ENCODE measurements around the gene CHIC2.

CHIC2 gene

DNA sequence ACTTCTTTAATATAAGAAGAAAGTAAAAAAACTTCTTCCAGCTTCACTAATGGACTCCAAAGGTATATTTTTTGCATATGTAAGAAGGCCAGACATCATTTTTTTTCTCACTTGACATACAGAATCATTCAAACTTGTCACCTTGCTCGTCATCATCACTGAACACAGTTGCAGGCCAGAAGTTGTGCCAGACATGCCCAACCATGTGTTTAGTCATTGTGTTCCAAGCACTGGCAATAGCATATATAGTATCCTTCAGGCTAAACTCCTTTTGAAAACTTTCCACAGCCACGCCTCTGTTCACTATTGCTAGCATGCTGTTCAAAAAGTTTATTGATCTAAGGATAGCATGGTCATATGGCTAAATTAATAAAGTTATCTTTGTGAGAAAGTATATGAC, 83.3 kb downstream of the CHIC2 start:
- POLR2A ChIA-PET: no interaction called here
- Histone ChIP-seq H3K27me3 (replicated peaks in 2 of 5; ENCODE audit: control insufficient read depth in 4 of 5, insufficient read depth in 5 of 5, low read length in 4 of 5) (no peaks in the 10 kb centered on the region), H3K4me1 (ENCODE audit: control extremely low read depth in 1 of 4, control insufficient read depth in 4 of 4, insufficient read depth in 4 of 4, low read length in 3 of 4) (peaks cover 0 to 3% (median 0%) of the 10 kb centered on the region in 4 experiments), H3K36me3 (ENCODE audit: control insufficient read depth in 4 of 4, insufficient read depth in 4 of 4, low read length in 3 of 4) (no peaks in the 10 kb centered on the region), H3K27ac (ENCODE audit: insufficient read depth in 1 of 2, low read depth in 1 of 2, low read length in 2 of 2, poor library complexity in 1 of 2, severe bottlenecking in 2 of 2) (no peak overlapping the region), H3K9me3 (ENCODE audit: control extremely low read depth in 1 of 5, control insufficient read depth in 4 of 5, insufficient read depth in 2 of 5, low read depth in 1 of 5, low read length in 4 of 5) (peaks cover 0 to 2% (median 0%) of the 10 kb centered on the region in 5 experiments), H3K4me3 (ENCODE audit: control insufficient read depth in 1 of 7, extremely low read depth in 1 of 7, insufficient read depth in 4 of 7, low read depth in 2 of 7, low read length in 6 of 7) (no peak overlapping the region)
- 20% methylated on average over 1 of the region's 2 CpGs for whole genome bisulfite sequencing (ENCODE audit: insufficient coverage)
- CTCF ChIA-PET: interaction anchor here (1.0 to 1.5 kb wide), 2 partner anchors 26 to 253 kb away, joined by 3 read pairs; no protein-coding TSS in a partner anchor
- DNase-seq: no peak

GRCh38 chr4:53974561-53974960, 89.8 kb downstream of the CHIC2 start:
- H3K4me1 ChIP-seq (ENCODE audit: control extremely low read depth in 1 of 4, control insufficient read depth in 4 of 4, insufficient read depth in 4 of 4, low read length in 3 of 4): peaks cover 0 to 3% (median 0%) of the 10 kb centered on the region in 4 experiments
- no peak overlapping the region for H3K4me3 ChIP-seq (ENCODE audit: control insufficient read depth in 1 of 7, extremely low read depth in 1 of 7, insufficient read depth in 4 of 7, low read depth in 2 of 7, low read length in 6 of 7)
- H3K27me3 ChIP-seq (replicated peaks in 2 of 5; ENCODE audit: control insufficient read depth in 4 of 5, insufficient read depth in 5 of 5, low read length in 4 of 5): no peaks in the 10 kb centered on the region
- WGBS (ENCODE audit: insufficient coverage): no CpG with 5 or more reads among the region's 2 CpGs
- POLR2A ChIA-PET: no interaction called here
- H3K36me3 ChIP-seq (ENCODE audit: control insufficient read depth in 4 of 4, insufficient read depth in 4 of 4, low read length in 3 of 4): no peaks in the 10 kb centered on the region
- CTCF ChIA-PET: interaction anchor here (1.3 kb wide), 1 partner anchor 42 kb away, joined by 3 read pairs; no protein-coding TSS in a partner anchor
- no peak overlapping the region for H3K27ac ChIP-seq (ENCODE audit: insufficient read depth in 1 of 2, low read depth in 1 of 2, low read length in 2 of 2, poor library complexity in 1 of 2, severe bottlenecking in 2 of 2)
- no peaks in the 10 kb centered on the region for H3K9me3 ChIP-seq (ENCODE audit: control extremely low read depth in 1 of 5, control insufficient read depth in 4 of 5, insufficient read depth in 2 of 5, low read depth in 1 of 5, low read length in 4 of 5)
- DNase-seq: no peak

GRCh38 chr4:53967986-53968385, 96.4 kb downstream of the CHIC2 start:
- no peak overlapping the region for H3K4me3 ChIP-seq (ENCODE audit: control insufficient read depth in 1 of 7, extremely low read depth in 1 of 7, insufficient read depth in 4 of 7, low read depth in 2 of 7, low read length in 6 of 7)
- 100% methylated on average over 1 of the region's 1 CpG for WGBS (ENCODE audit: insufficient coverage)
- CTCF ChIA-PET: no interaction called here
- no peaks in the 10 kb centered on the region for H3K27me3 ChIP-seq (replicated peaks in 2 of 5; ENCODE audit: control insufficient read depth in 4 of 5, insufficient read depth in 5 of 5, low read length in 4 of 5)
- H3K27ac ChIP-seq (ENCODE audit: insufficient read depth in 1 of 2, low read depth in 1 of 2, low read length in 2 of 2, poor library complexity in 1 of 2, severe bottlenecking in 2 of 2): no peak overlapping the region
- POLR2A ChIA-PET: no interaction called here
- H3K9me3 ChIP-seq (ENCODE audit: control extremely low read depth in 1 of 5, control insufficient read depth in 4 of 5, insufficient read depth in 2 of 5, low read depth in 1 of 5, low read length in 4 of 5): no peaks in the 10 kb centered on the region
- H3K36me3 ChIP-seq (ENCODE audit: control insufficient read depth in 4 of 4, insufficient read depth in 4 of 4, low read length in 3 of 4): no peaks in the 10 kb centered on the region
- no peaks in the 10 kb centered on the region for H3K4me1 ChIP-seq (ENCODE audit: control extremely low read depth in 1 of 4, control insufficient read depth in 4 of 4, insufficient read depth in 4 of 4, low read length in 3 of 4)
- no peak for DNase-seq

DNA sequence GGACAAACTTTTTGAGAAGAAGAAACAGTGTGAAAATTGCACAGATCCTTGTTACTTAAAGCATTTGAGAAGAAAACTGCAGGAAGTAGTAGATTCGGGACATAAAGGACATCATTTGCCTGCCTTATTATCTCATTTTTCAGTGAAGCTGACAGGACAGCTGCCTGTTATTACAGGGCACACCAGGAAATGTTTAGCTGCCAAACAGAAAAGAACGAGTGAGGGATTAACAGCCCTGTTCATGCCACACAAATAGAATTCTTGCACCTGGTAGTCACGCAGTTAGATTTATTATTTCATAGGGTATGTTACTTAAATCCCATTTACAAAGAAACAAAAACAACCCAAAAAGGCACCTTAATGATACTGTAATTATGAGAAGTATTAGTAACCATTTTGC, 100.6 kb downstream of the CHIC2 start:
- Histone ChIP-seq H3K27ac (ENCODE audit: insufficient read depth in 1 of 2, low read depth in 1 of 2, low read length in 2 of 2, poor library complexity in 1 of 2, severe bottlenecking in 2 of 2) (no peak overlapping the region), H3K36me3 (ENCODE audit: control insufficient read depth in 4 of 4, insufficient read depth in 4 of 4, low read length in 3 of 4) (no peaks in the 10 kb centered on the region), H3K27me3 (replicated peaks in 2 of 5; ENCODE audit: control insufficient read depth in 4 of 5, insufficient read depth in 5 of 5, low read length in 4 of 5) (no peaks in the 10 kb centered on the region), H3K4me3 (ENCODE audit: control insufficient read depth in 1 of 7, extremely low read depth in 1 of 7, insufficient read depth in 4 of 7, low read depth in 2 of 7, low read length in 6 of 7) (no peak overlapping the region), H3K9me3 (ENCODE audit: control extremely low read depth in 1 of 5, control insufficient read depth in 4 of 5, insufficient read depth in 2 of 5, low read depth in 1 of 5, low read length in 4 of 5) (no peaks in the 10 kb centered on the region), H3K4me1 (ENCODE audit: control extremely low read depth in 1 of 4, control insufficient read depth in 4 of 4, insufficient read depth in 4 of 4, low read length in 3 of 4) (no peaks in the 10 kb centered on the region)
- CTCF ChIA-PET: no interaction called here
- POLR2A ChIA-PET: no interaction called here
- WGBS (ENCODE audit: insufficient coverage): 100% methylated on average over 1 of the region's 3 CpGs
- DNase-seq: no peak

DNA sequence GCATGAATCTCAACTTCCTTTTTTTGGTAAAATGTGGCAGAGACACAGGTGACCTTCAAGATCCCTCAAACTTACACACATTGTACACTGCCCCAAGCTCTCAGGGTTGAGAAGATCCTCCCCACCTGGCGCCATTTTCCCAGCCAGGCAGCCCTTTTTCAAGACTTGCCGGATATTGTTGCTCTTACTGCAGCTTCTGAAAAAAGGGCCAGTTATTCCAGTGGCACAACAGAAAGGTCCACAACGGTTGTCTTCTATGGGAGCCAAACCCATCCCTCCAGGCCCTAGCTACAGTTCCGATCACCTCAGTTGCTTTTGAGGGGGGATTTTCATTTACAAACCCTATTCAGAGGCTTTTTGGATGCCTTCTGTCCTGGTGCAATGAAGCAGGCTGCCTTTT, 101.1 kb downstream of the CHIC2 start:
- WGBS (ENCODE audit: insufficient coverage): 100% methylated on average over 3 of the region's 4 CpGs
- CTCF ChIA-PET: no interaction called here
- no peak for DNase-seq
- Histone ChIP-seq H3K27me3 (replicated peaks in 2 of 5; ENCODE audit: control insufficient read depth in 4 of 5, insufficient read depth in 5 of 5, low read length in 4 of 5) (no peaks in the 10 kb centered on the region), H3K36me3 (ENCODE audit: control insufficient read depth in 4 of 4, insufficient read depth in 4 of 4, low read length in 3 of 4) (no peaks in the 10 kb centered on the region), H3K27ac (ENCODE audit: insufficient read depth in 1 of 2, low read depth in 1 of 2, low read length in 2 of 2, poor library complexity in 1 of 2, severe bottlenecking in 2 of 2) (no peak overlapping the region), H3K9me3 (ENCODE audit: control extremely low read depth in 1 of 5, control insufficient read depth in 4 of 5, insufficient read depth in 2 of 5, low read depth in 1 of 5, low read length in 4 of 5) (no peaks in the 10 kb centered on the region), H3K4me1 (ENCODE audit: control extremely low read depth in 1 of 4, control insufficient read depth in 4 of 4, insufficient read depth in 4 of 4, low read length in 3 of 4) (no peaks in the 10 kb centered on the region), H3K4me3 (ENCODE audit: control insufficient read depth in 1 of 7, extremely low read depth in 1 of 7, insufficient read depth in 4 of 7, low read depth in 2 of 7, low read length in 6 of 7) (no peak overlapping the region)
- POLR2A ChIA-PET: no interaction called here

- Histone ChIP-seq H3K27me3 (replicated peaks in 2 of 5; ENCODE audit: control insufficient read depth in 4 of 5, insufficient read depth in 5 of 5, low read length in 4 of 5) (no peaks in the 10 kb centered on the region), H3K27ac (ENCODE audit: insufficient read depth in 1 of 2, low read depth in 1 of 2, low read length in 2 of 2, poor library complexity in 1 of 2, severe bottlenecking in 2 of 2) (no peak overlapping the region), H3K4me3 (ENCODE audit: control insufficient read depth in 1 of 7, extremely low read depth in 1 of 7, insufficient read depth in 4 of 7, low read depth in 2 of 7, low read length in 6 of 7) (no peak overlapping the region), H3K36me3 (ENCODE audit: control insufficient read depth in 4 of 4, insufficient read depth in 4 of 4, low read length in 3 of 4) (no peaks in the 10 kb centered on the region), H3K9me3 (ENCODE audit: control extremely low read depth in 1 of 5, control insufficient read depth in 4 of 5, insufficient read depth in 2 of 5, low read depth in 1 of 5, low read length in 4 of 5) (no peaks in the 10 kb centered on the region), H3K4me1 (ENCODE audit: control extremely low read depth in 1 of 4, control insufficient read depth in 4 of 4, insufficient read depth in 4 of 4, low read length in 3 of 4) (no peaks in the 10 kb centered on the region)
- CTCF ChIA-PET: no interaction called here
- WGBS (ENCODE audit: insufficient coverage): no CpG with 5 or more reads among the region's 4 CpGs
- POLR2A ChIA-PET: no interaction called here
- DNase-seq: no peak
Observed at GRCh38 chr4:53962516-53963225, 101.7 kb downstream of the CHIC2 start.

DNA sequence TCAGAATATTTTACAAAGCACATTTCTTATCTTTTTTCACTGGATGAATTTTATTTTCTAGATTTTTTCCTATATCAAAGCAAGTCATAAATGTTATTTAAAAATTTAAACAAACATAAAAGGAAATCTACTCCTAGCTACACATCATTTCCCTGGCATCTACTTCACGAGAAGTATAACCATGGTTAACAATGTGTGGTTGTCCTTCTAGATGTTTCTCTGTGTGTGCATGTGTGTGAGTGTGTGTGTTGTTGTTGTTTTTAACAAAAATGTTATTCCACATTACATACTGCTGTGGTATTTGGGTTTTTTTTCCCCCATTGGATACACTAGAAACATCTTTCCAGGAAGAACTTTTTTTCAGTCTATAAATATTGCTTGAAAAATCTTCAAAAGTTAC, 103.1 kb downstream of the CHIC2 start:
- ChIA-PET CTCF (interaction anchor here (0.9 kb wide), 1 partner anchor 11 kb away, joined by 5 read pairs; no protein-coding TSS in a partner anchor), POLR2A (interaction anchor here (1.1 kb wide), 1 partner anchor 14 kb away, joined by 3 read pairs; no protein-coding TSS in a partner anchor)
- H3K9me3 ChIP-seq (ENCODE audit: control extremely low read depth in 1 of 5, control insufficient read depth in 4 of 5, insufficient read depth in 2 of 5, low read depth in 1 of 5, low read length in 4 of 5): no peaks in the 10 kb centered on the region
- WGBS (ENCODE audit: insufficient coverage): no CpG with 5 or more reads among the region's 1 CpG
- no peak overlapping the region for H3K27ac ChIP-seq (ENCODE audit: insufficient read depth in 1 of 2, low read depth in 1 of 2, low read length in 2 of 2, poor library complexity in 1 of 2, severe bottlenecking in 2 of 2)
- no peaks in the 10 kb centered on the region for H3K27me3 ChIP-seq (replicated peaks in 2 of 5; ENCODE audit: control insufficient read depth in 4 of 5, insufficient read depth in 5 of 5, low read length in 4 of 5)
- H3K36me3 ChIP-seq (ENCODE audit: control insufficient read depth in 4 of 4, insufficient read depth in 4 of 4, low read length in 3 of 4): no peaks in the 10 kb centered on the region
- no peak overlapping the region for H3K4me3 ChIP-seq (ENCODE audit: control insufficient read depth in 1 of 7, extremely low read depth in 1 of 7, insufficient read depth in 4 of 7, low read depth in 2 of 7, low read length in 6 of 7)
- no peak for DNase-seq
- H3K4me1 ChIP-seq (ENCODE audit: control extremely low read depth in 1 of 4, control insufficient read depth in 4 of 4, insufficient read depth in 4 of 4, low read length in 3 of 4): no peaks in the 10 kb centered on the region

All from common myeloid progenitor, CD34-positive (primary cell).